ENCODE results near the gene RAB17.
"Not testable (repeated sequence)": the region's sequence is repeated elsewhere in the genome, so short reads cannot be mapped to it uniquely, and the experiment has no call there.

The RAB17 gene

GRCh38 chr2:237624565-237624964 is 34.0 kb upstream of the RAB17 start:
- DNase-seq (ENCODE audit: low read depth) = no peak

GRCh38 chr2:237623428-237624403 is 33.2 kb upstream of the RAB17 start:
- DNase-seq (ENCODE audit: low read depth) = no peak

- DNase-seq (ENCODE audit: low read depth) = peak; percentile 82
These were observed 27.9 kb upstream of the RAB17 start for GRCh38 chr2:237618449-237618848.

- DNase-seq (ENCODE audit: low read depth) = no peak
These were observed 27.1 kb upstream of the RAB17 start for GRCh38 chr2:237617587-237617982.

- peak; percentile 93 for DNase-seq (ENCODE audit: low read depth)
These were observed 26.4 kb upstream of the RAB17 start for GRCh38 chr2:237616734-237617586.

GRCh38 chr2:237616373-237616733 is 25.8 kb upstream of the RAB17 start:
- DNase-seq (ENCODE audit: low read depth) = no peak

GRCh38 chr2:237615631-237616249 is 25.2 kb upstream of the RAB17 start:
- DNase-seq (ENCODE audit: low read depth) = no peak

- peak; percentile 39 for DNase-seq (ENCODE audit: low read depth)
These were observed 23.7 kb upstream of the RAB17 start for GRCh38 chr2:237614151-237614720.

- no peak for DNase-seq (ENCODE audit: low read depth)
These were observed 23.1 kb upstream of the RAB17 start for GRCh38 chr2:237613679-237614078.

- no peak for DNase-seq (ENCODE audit: low read depth)
These were observed 22.2 kb upstream of the RAB17 start for GRCh38 chr2:237612527-237613357.

GRCh38 chr2:237606522-237606921 is 16.0 kb upstream of the RAB17 start:
- not testable (repeated sequence) for DNase-seq (ENCODE audit: low read depth)

GRCh38 chr2:237604960-237605359 is 14.4 kb upstream of the RAB17 start:
- DNase-seq (ENCODE audit: low read depth) = peak; percentile 56

GRCh38 chr2:237604391-237604790 is 13.9 kb upstream of the RAB17 start:
- no peak for DNase-seq (ENCODE audit: low read depth)

GRCh38 chr2:237603718-237604362 is 13.3 kb upstream of the RAB17 start:
- DNase-seq (ENCODE audit: low read depth) = peak; percentile 78

GRCh38 chr2:237603049-237603717 is 12.6 kb upstream of the RAB17 start:
- no peak for DNase-seq (ENCODE audit: low read depth)

GRCh38 chr2:237602409-237602808 is 11.9 kb upstream of the RAB17 start:
- DNase-seq (ENCODE audit: low read depth) = no peak

GRCh38 chr2:237601453-237602116 is 11.1 kb upstream of the RAB17 start:
- no peak for DNase-seq (ENCODE audit: low read depth)

GRCh38 chr2:237600205-237600846 is 9.8 kb upstream of the RAB17 start:
- DNase-seq (ENCODE audit: low read depth) = peak; percentile 80
